ENCODE results near the gene ST6GALNAC5.

ST6GALNAC5 gene

GRCh38 chr1:77021732-77022131, 154.5 kb downstream of the ST6GALNAC5 start:
- Histone ChIP-seq H3K27me3 (ENCODE audit: insufficient read depth, poor library complexity, severe bottlenecking) (no peaks in the 10 kb centered on the region), H3K4me3 (replicated peaks; ENCODE audit: insufficient read depth, low read length) (no peak overlapping the region), H3K27ac (replicated peaks) (no peak overlapping the region)
- DNase-seq (ENCODE audit: low read depth in 1 of 2, low spot score in 1 of 2) = no peak
- TF ChIP-seq, protein P1, sequence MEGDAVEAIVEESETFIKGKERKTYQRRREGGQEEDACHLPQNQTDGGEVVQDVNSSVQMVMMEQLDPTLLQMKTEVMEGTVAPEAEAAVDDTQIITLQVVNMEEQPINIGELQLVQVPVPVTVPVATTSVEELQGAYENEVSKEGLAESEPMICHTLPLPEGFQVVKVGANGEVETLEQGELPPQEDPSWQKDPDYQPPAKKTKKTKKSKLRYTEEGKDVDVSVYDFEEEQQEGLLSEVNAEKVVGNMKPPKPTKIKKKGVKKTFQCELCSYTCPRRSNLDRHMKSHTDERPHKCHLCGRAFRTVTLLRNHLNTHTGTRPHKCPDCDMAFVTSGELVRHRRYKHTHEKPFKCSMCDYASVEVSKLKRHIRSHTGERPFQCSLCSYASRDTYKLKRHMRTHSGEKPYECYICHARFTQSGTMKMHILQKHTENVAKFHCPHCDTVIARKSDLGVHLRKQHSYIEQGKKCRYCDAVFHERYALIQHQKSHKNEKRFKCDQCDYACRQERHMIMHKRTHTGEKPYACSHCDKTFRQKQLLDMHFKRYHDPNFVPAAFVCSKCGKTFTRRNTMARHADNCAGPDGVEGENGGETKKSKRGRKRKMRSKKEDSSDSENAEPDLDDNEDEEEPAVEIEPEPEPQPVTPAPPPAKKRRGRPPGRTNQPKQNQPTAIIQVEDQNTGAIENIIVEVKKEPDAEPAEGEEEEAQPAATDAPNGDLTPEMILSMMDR (IDR thresholded peaks at IDR 0.05; ENCODE audit: insufficient read depth, low read length) = no peak
- TF ChIP-seq REST (IDR thresholded peaks at IDR 0.05; ENCODE audit: insufficient replicate concordance, low read depth) (no peak), SPI1 (IDR thresholded peaks at IDR 0.05; ENCODE audit: borderline replicate concordance, low read depth) (no peak), POLR2AphosphoS5 (IDR thresholded peaks at IDR 0.05; ENCODE audit: low read depth) (no peak), GABPA (IDR thresholded peaks at IDR 0.05; ENCODE audit: low read depth) (no peak)

DNA sequence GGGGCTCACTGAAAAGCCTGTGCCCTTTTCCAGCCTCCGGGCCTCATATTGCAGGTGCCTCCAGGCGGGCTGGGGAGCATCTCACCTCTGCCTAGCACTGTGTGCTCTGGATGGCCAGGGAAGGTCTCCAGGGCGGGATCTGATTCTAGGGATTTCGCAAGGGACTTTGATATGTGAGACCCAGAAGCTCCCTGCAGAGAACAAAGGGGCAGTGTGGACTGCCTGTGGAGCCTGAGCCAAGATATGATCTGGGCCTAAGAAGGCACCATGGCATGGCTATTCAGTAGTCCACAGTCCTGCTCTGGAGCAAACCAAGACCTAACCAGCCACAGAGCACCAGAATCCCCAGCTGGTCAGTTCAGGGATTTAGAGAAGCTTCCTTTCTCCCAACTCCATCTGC, 157.2 kb downstream of the ST6GALNAC5 start:
- no peak for DNase-seq (ENCODE audit: low read depth in 1 of 2, low spot score in 1 of 2)
- Histone ChIP-seq H3K27ac (replicated peaks) (no peak overlapping the region), H3K4me3 (replicated peaks; ENCODE audit: insufficient read depth, low read length) (no peak overlapping the region), H3K27me3 (ENCODE audit: insufficient read depth, poor library complexity, severe bottlenecking) (no peaks in the 10 kb centered on the region)
- TF ChIP-seq REST (IDR thresholded peaks at IDR 0.05; ENCODE audit: insufficient replicate concordance, low read depth) (no peak), POLR2AphosphoS5 (IDR thresholded peaks at IDR 0.05; ENCODE audit: low read depth) (no peak), GABPA (IDR thresholded peaks at IDR 0.05; ENCODE audit: low read depth) (no peak), SPI1 (IDR thresholded peaks at IDR 0.05; ENCODE audit: borderline replicate concordance, low read depth) (no peak)

DNA sequence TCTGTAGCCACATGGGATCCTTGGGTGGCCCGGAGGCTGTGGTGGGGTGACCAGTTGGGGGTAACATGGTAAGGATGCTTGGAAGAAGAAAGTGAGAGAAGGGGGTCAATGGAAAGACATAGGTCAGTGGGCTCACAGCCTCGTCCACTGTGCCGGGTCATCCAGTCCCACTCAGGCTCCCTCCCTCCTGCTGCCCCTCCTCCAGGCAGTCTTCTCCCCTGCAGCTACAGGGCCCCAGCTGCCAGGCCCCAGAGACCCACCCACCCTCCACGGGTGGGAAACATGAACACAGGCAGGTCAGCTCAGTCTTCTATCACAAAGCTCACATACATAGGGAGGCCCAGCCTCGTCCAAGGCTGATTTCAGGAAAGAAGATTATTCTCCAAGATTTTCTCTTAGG, 158.3 kb downstream of the ST6GALNAC5 start:
- TF ChIP-seq, protein P1 (IDR thresholded peaks at IDR 0.05; ENCODE audit: insufficient read depth, low read length) = no peak
- TF ChIP-seq REST (IDR thresholded peaks at IDR 0.05; ENCODE audit: insufficient replicate concordance, low read depth) = no peak
- no peak for TF ChIP-seq SPI1 (IDR thresholded peaks at IDR 0.05; ENCODE audit: borderline replicate concordance, low read depth)
- TF ChIP-seq POLR2AphosphoS5 (IDR thresholded peaks at IDR 0.05; ENCODE audit: low read depth) = no peak
- TF ChIP-seq GABPA (IDR thresholded peaks at IDR 0.05; ENCODE audit: low read depth) = no peak
- Histone ChIP-seq H3K27me3 (ENCODE audit: insufficient read depth, poor library complexity, severe bottlenecking) (no peaks in the 10 kb centered on the region), H3K4me3 (replicated peaks; ENCODE audit: insufficient read depth, low read length) (no peak overlapping the region), H3K27ac (replicated peaks) (no peak overlapping the region)
- DNase-seq (ENCODE audit: low read depth in 1 of 2, low spot score in 1 of 2) = no peak

All from HL-60 (cell line).